Measurements from ENCODE around the gene ZNF786.

ZNF786 gene

DNA sequence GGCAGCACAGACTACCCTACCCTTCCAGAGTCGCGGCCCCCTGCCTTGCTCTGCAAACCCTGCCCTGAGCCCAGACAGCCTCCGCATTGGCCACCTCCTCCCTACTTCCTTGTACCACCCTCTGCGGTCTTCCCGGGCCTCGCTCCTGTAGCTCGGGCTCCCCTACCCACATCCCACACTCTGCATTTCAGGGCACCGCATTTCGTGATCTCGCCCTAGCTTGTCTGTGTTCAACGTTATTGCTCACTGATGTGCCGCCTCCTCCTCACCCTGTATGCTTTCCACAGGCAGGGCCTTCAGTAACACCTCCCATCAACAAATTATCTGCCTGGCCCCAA lies 68.8 kb downstream of the ZNF786 start:
- no peak for DNase-seq (ENCODE audit: low read depth)
- TF ChIP-seq, protein P1, sequence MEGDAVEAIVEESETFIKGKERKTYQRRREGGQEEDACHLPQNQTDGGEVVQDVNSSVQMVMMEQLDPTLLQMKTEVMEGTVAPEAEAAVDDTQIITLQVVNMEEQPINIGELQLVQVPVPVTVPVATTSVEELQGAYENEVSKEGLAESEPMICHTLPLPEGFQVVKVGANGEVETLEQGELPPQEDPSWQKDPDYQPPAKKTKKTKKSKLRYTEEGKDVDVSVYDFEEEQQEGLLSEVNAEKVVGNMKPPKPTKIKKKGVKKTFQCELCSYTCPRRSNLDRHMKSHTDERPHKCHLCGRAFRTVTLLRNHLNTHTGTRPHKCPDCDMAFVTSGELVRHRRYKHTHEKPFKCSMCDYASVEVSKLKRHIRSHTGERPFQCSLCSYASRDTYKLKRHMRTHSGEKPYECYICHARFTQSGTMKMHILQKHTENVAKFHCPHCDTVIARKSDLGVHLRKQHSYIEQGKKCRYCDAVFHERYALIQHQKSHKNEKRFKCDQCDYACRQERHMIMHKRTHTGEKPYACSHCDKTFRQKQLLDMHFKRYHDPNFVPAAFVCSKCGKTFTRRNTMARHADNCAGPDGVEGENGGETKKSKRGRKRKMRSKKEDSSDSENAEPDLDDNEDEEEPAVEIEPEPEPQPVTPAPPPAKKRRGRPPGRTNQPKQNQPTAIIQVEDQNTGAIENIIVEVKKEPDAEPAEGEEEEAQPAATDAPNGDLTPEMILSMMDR (IDR thresholded peaks at IDR 0.05; ENCODE audit: low read length, missing control alignments), result no peak
- H3K4me3 ChIP-seq (replicated peaks; ENCODE audit: low read depth, low read length), result no peak overlapping the region

DNA sequence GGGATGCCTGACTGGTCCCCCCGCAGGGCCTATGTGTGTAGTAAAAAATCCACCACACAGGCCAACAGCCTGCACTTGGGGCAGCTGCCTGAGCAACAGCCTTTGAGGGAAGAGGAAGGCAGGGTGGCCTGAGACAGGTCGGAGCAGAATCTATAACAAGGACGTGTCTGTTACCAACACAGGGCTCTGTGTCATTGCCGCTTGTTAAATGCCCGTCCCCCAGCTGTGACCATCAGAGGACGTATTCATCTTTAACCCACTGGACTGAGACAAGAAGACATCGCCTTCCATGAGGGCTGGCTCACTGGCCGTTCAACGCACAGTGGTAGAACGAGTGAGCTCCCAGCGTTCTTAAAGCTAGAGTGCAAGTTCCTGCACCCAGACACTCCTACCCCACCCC lies 70.0 kb downstream of the ZNF786 start:
- TF ChIP-seq, protein P1 (IDR thresholded peaks at IDR 0.05; ENCODE audit: low read length, missing control alignments), result no peak
- no peak for DNase-seq (ENCODE audit: low read depth)
- no peak overlapping the region for H3K4me3 ChIP-seq (replicated peaks; ENCODE audit: low read depth, low read length)

Data from fibroblast of pulmonary artery (primary cell).